Vagina (tissue), 2 donors: Measurements from ENCODE around the gene GYG2.

Experiments
- CTCF ChIP-seq, 3 experiments: fragments of 450-650 bp in 2 of 3; fragments of 200-600 bp in 1 of 3; sonication (generic) in 1 of 3; IDR thresholded peaks; one replicate each; pipeline ENCODE4 v1.5.1; 2017 to 2019; ENCODE audit warnings: antibody characterized with exemption in 3 of 3, mild to moderate bottlenecking in 2 of 3, moderate library complexity in 2 of 3
- POLR2AphosphoS5 ChIP-seq, 2 donors: sonication (generic); formaldehyde crosslinking; IDR thresholded peaks; one replicate each; pipeline ENCODE4 v1.9.0; 2017; ENCODE audit warnings: antibody characterized with exemption in 2 of 2, mild to moderate bottlenecking in 2 of 2, low read depth in 1 of 2; ENCODE audit not compliant: insufficient read depth in 1 of 2

- TF ChIP-seq CTCF (IDR thresholded peaks at IDR 0.05) (no peak), POLR2AphosphoS5 (IDR thresholded peaks at IDR 0.05; ENCODE audit: insufficient read depth in 1 of 2, low read depth in 1 of 2) (no peak)
Observed at GRCh38 chrX:2921750-2922149, 93.0 kb downstream of the GYG2 start.
